GM12878 (cell line): ENCODE data around the gene CTDP1. TPM values are rescaled to one million over a fixed set of nuclear protein-coding genes. Genes with fewer than 3 reads are reported as not detected.

Experiments used
- ATAC-seq: fragments of 200-7000 bp; cut with Tn5 transposase; 3 replicates; pipeline ENCODE4 v1.9.1; 2020; ENCODE audit warnings: mild to moderate bottlenecking, moderate library complexity
- BruUV-seq: library from RNA; stranded (reverse); fragments of 400-500 nt; replicated peaks from 2 replicates; lab custom pipeline; 2021; lab: Mats Ljungman, UMichigan
- CTCF ChIA-PET: fragments of 300-600 bp; sonication (Branson Sonifier 250); formaldehyde crosslinking; extraction: SDS; loops from one replicate; lab custom pipeline; 2021; ENCODE audit warnings: inconsistent platforms; lab: Yijun Ruan, JAX
- POLR2A ChIA-PET: fragments of 350-600 bp; formaldehyde crosslinking; extraction: SDS; loops from one replicate; lab custom pipeline; 2021; ENCODE audit warnings: inconsistent platforms; lab: Charles Lee
- RAD21 ChIA-PET: fragments of 300-600 bp; sonication (Branson Sonifier 250); formaldehyde crosslinking; loops from one replicate; lab custom pipeline; 2023; ENCODE audit warnings: antibody characterized with exemption; ENCODE audit not compliant: unreplicated experiment; lab: Charles Lee
- SMC1A ChIA-PET: fragments of 300-600 bp; sonication (Branson Sonifier 250); formaldehyde crosslinking; loops from one replicate; lab custom pipeline; 2023; ENCODE audit not compliant: unreplicated experiment, uncharacterized antibody; lab: Charles Lee
- DNase-seq: peaks from one replicate; pipeline ENCODE4 v3.0.0-alpha.2; 2011; ENCODE audit warnings: low read depth, low spot score
- FAIRE-seq: peaks from 3 replicates; lab custom pipeline; 2011; peaks lifted over from hg19 to GRCh38; lab: Jason Lieb, UNC
- H2AFZ ChIP-seq: 2 replicates; pipeline ENCODE4 v1.6.0; 2011; ENCODE audit warnings: low read depth, low read length, control low read depth; ENCODE audit not compliant: control insufficient read depth
- H3K27ac ChIP-seq: 2 replicates; pipeline ENCODE4 v1.5.1; 2011; ENCODE audit warnings: control low read depth; ENCODE audit not compliant: control insufficient read depth, insufficient read depth
- H3K27me3 ChIP-seq, 2 experiments: replicated peaks in 1 of 2; 2 replicates each; pipeline versions ENCODE4 v1.6.0 to v1.6.1; 2011; ENCODE audit warnings: low read length in 1 of 2; ENCODE audit not compliant: control insufficient read depth in 2 of 2, insufficient read depth in 2 of 2
- H3K36me3 ChIP-seq, 2 experiments: 2 replicates each; pipeline ENCODE4 v1.5.1; 2011; ENCODE audit warnings: low read length in 1 of 2; ENCODE audit not compliant: control insufficient read depth in 2 of 2, insufficient read depth in 2 of 2
- H3K4me1 ChIP-seq: 2 replicates; pipeline ENCODE4 v1.6.1; 2011; ENCODE audit warnings: mild to moderate bottlenecking, low read length, moderate library complexity, mixed read lengths; ENCODE audit not compliant: control insufficient read depth, insufficient read depth
- H3K4me2 ChIP-seq: 2 replicates; pipeline ENCODE4 v1.6.0; 2011; ENCODE audit warnings: control low read depth; ENCODE audit not compliant: control insufficient read depth, insufficient read depth
- H3K4me3 ChIP-seq: fragments of 200-600 bp; sonication (generic); 2 replicates; pipeline ENCODE4 v1.5.1; 2016
- H3K79me2 ChIP-seq: 2 replicates; pipeline ENCODE4 v1.6.0; 2011; ENCODE audit warnings: low read length; ENCODE audit not compliant: control insufficient read depth, insufficient read depth
- H3K9ac ChIP-seq: 2 replicates; pipeline ENCODE4 v1.8.0; 2011; ENCODE audit warnings: low read length, control low read depth, mixed read lengths; ENCODE audit not compliant: control insufficient read depth, insufficient read depth
- H3K9me3 ChIP-seq: replicated peaks from 3 replicates; pipeline ENCODE4 v1.5.1; 2011; ENCODE audit warnings: mild to moderate bottlenecking, low read length; ENCODE audit not compliant: control insufficient read depth, insufficient read depth
- H4K20me1 ChIP-seq: 2 replicates; pipeline ENCODE4 v1.6.0; 2011; ENCODE audit not compliant: control insufficient read depth, insufficient read depth
- ASH2L ChIP-seq: fragments of 300-600, 200-600 bp; sonication (generic); IDR thresholded peaks from 2 replicates; pipeline ENCODE4 v1.6.1; 2017; ENCODE audit warnings: low read depth, mild to moderate bottlenecking, borderline replicate concordance
- ATF7 ChIP-seq: fragments of 450-650 bp; IDR thresholded peaks from 2 replicates; pipeline ENCODE4 v1.6.1; 2016; ENCODE audit warnings: low read depth, mild to moderate bottlenecking
- BMI1 ChIP-seq: fragments of 450-650 bp; IDR thresholded peaks from 2 replicates; pipeline ENCODE4 v1.6.1; 2016; ENCODE audit warnings: mild to moderate bottlenecking, moderate library complexity, borderline replicate concordance
- CEBPB ChIP-seq, 2 experiments: fragments of 150-350 bp in 1 of 2; IDR thresholded peaks; 2 replicates each; pipeline ENCODE4 v1.6.1; 2012 to 2014; ENCODE audit warnings: low read depth in 2 of 2, low read length in 2 of 2, borderline replicate concordance in 1 of 2, inconsistent platforms in 1 of 2
- NR2C1 ChIP-seq: fragments of 450-650 bp; IDR thresholded peaks from 2 replicates; pipeline ENCODE4 v1.6.1; 2017; ENCODE audit warnings: antibody characterized with exemption, mild to moderate bottlenecking, moderate library complexity
- RCOR1 ChIP-seq: conservative IDR thresholded peaks from 2 replicates; pipeline ENCODE4 v1.6.1; 2012; ENCODE audit warnings: low read depth, low read length, improper control_type of control experiment
- WRNIP1 ChIP-seq: IDR thresholded peaks from 2 replicates; pipeline ENCODE4 v1.6.1; 2011; ENCODE audit warnings: low read depth, low read length, improper control_type of control experiment, borderline replicate concordance
- ZNF24 ChIP-seq: fragments of 450-650 bp; IDR thresholded peaks from 2 replicates; pipeline ENCODE4 v1.6.1; 2017; ENCODE audit warnings: antibody characterized with exemption, mild to moderate bottlenecking
- WGBS: methylation state at CpG from one replicate; pipeline ENCODE4 v1.1.6; 2016; ENCODE audit warnings: low lambda C conversion rate; ENCODE audit not compliant: insufficient replicate concordance, insufficient coverage; ENCODE audit errors: missing lambda C conversion rate; 5-methylcytosine and 5-hydroxymethylcytosine counted together
- in situ Hi-C: fragments of 300-500 bp; cut with MboI; formaldehyde crosslinking; loops from 9 replicates; pipeline ENCODE4 v1.14.3; 2018; ENCODE audit warnings: mixed read lengths
- intact Hi-C: fragments of 100-400 bp; cut with micrococcal nuclease; formaldehyde crosslinking; loops from one replicate; pipeline ENCODE4 v1.14.2; 2022; ENCODE audit not compliant: unreplicated experiment
- polyA plus RNA-seq, 11 experiments: library from polyadenylated mRNA; depleted of rRNA in 4 of 11; unstranded in 6 of 11; stranded (reverse) in 5 of 11; fragments of >200 nt; fragmentation: Nextera tagmentation in 4 of 11; fragmentation: Illumina TruSeq in 1 of 11; extraction: Ambion mirVana in 4 of 11; extraction: Trizol in 1 of 11; gene quantifications; 1 replicate in 1 of 11; 2 replicates in 10 of 11; pipeline versions ENCODE4 v1.2.1 to v1.2.3, GENCODE V29; 2011 to 2016; ENCODE audit warnings: inconsistent platforms in 2 of 11, missing spikeins in 2 of 11, low read depth in 1 of 11
- total RNA-seq, 4 experiments: library from RNA; depleted of rRNA in 3 of 4; stranded (reverse); fragments of >200 nt in 3 of 4; fragmentation: Illumina TruSeq in 1 of 4; extraction: Trizol in 1 of 4; gene quantifications; 2 replicates each; pipeline versions ENCODE4 v1.2.1 to v1.2.3, GENCODE V29; 2013 to 2021
- TF ChIP-seq, protein P1 (sequence below): fragments of 450-650 bp; IDR thresholded peaks from 2 replicates; pipeline ENCODE4 v1.6.1; 2017; ENCODE audit warnings: mild to moderate bottlenecking, moderate library complexity
- TF ChIP-seq, protein P2 (sequence below), 3 experiments: IDR thresholded peaks in 2 of 3; conservative IDR thresholded peaks in 1 of 3; 2 replicates each; pipeline ENCODE4 v1.5.1; 2011; ENCODE audit warnings: low read depth in 3 of 3, low read length in 3 of 3, mild to moderate bottlenecking in 3 of 3, control low read depth in 2 of 3, moderate library complexity in 2 of 3, inconsistent platforms in 1 of 3, mixed read lengths in 1 of 3; ENCODE audit not compliant: control insufficient read depth in 2 of 3, insufficient read depth in 1 of 3; ENCODE audit errors: extremely low read depth in 1 of 3
- TF ChIP-seq, protein P3 (sequence below): fragments of 450-650 bp; IDR thresholded peaks from 2 replicates; pipeline ENCODE4 v1.6.1; 2016; ENCODE audit warnings: mild to moderate bottlenecking
- TF ChIP-seq, protein P4 (sequence below): fragments of 450-650 bp; formaldehyde crosslinking; IDR thresholded peaks from 2 replicates; pipeline ENCODE4 v1.5.0; 2022; ENCODE audit warnings: mild to moderate bottlenecking, missing genetic modification characterization

CTDP1 gene
- total and polyA plus RNA-seq, 10 of the 15 experiments (the other 5 are each of a cell fraction or from before 2014, with no cell fraction given), result 0.32 to 31.3 (median 8.8) TPM

DNA sequence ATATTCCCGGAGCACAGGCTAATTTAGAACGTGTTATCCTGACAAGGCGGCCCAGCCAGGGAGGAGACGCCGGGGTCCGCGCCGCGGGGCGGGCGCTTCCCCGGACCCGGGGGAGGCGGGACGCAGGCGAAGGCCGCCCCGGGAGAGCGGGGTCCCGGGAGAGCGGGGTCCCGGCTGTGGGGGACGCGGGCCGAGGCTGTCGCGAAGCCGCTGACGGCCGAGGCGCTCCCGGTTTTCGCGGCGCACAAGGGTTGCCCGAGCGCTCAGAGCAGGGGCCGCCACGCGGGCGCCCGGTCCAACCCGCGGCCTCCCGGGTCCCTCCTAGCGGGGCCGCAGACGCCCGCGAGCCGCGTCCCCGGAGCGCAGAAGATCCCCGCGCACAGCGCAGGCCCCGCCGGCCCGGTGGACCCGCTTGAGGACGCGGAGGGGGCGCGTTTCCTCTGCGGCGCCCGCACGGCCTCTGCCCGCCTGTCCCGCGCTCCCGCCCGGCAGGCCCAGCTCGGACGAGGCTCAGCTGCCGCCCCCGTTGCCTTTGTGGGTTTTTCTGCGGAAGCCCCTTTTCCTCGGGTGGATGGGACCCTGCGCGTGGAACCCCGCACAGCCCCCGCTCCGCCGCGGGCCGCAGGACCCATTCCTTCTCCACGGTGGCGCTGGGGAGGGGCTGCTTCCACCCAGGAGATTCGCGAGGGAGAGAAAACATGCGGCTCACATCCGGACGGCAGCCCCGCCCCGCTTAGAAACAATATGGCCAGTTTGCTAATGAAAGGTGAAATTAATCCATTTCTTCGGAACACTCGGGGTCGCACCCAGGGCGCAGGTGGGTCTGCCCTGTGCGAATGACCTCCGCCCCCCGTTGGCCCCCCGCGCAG is 108.5 kb downstream of the CTDP1 start:
- Histone ChIP-seq H3K9ac (no peak overlapping the region), H3K4me2 (no peak overlapping the region), H3K4me3 (no peak overlapping the region), H4K20me1 (no peaks in the 10 kb centered on the region), H3K27me3 (peaks cover 0 to 2% of the 10 kb centered on the region in 2 experiments; a peak in 2 of 4 replicates), H3K36me3 (no peaks in the 10 kb centered on the region), H3K9me3 (no peaks in the 10 kb centered on the region; the same call in 2 of the 3 replicates), H3K79me2 (no peaks in the 10 kb centered on the region), H3K4me1 (no peaks in the 10 kb centered on the region), H3K27ac (no peak overlapping the region), H2AFZ (no peak overlapping the region)
- intact Hi-C loops (no loop called here), in situ Hi-C loops (no loop called here)
- BruUV-seq, result no TSS peak
- 72% methylated on average over 42 of the region's 106 CpGs for WGBS
- ChIA-PET POLR2A (no interaction called here), RAD21 (no interaction called here), SMC1A (no interaction called here), CTCF (no interaction called here)
- FAIRE-seq (no peak), DNase-seq (no peak), ATAC-seq (no peak)
- TF ChIP-seq NR2C1 (no peak), BMI1 (no peak), WRNIP1 (no peak), RCOR1 (no peak), ZNF24 (no peak), ATF7 (no peak), CEBPB (IDR thresholded peaks at IDR 0.05; ENCODE audit: borderline replicate concordance in 1 of 2, low read depth in 2 of 2, low read length in 2 of 2) (no peak), ASH2L (no peak)
- TF ChIP-seq, protein P1, sequence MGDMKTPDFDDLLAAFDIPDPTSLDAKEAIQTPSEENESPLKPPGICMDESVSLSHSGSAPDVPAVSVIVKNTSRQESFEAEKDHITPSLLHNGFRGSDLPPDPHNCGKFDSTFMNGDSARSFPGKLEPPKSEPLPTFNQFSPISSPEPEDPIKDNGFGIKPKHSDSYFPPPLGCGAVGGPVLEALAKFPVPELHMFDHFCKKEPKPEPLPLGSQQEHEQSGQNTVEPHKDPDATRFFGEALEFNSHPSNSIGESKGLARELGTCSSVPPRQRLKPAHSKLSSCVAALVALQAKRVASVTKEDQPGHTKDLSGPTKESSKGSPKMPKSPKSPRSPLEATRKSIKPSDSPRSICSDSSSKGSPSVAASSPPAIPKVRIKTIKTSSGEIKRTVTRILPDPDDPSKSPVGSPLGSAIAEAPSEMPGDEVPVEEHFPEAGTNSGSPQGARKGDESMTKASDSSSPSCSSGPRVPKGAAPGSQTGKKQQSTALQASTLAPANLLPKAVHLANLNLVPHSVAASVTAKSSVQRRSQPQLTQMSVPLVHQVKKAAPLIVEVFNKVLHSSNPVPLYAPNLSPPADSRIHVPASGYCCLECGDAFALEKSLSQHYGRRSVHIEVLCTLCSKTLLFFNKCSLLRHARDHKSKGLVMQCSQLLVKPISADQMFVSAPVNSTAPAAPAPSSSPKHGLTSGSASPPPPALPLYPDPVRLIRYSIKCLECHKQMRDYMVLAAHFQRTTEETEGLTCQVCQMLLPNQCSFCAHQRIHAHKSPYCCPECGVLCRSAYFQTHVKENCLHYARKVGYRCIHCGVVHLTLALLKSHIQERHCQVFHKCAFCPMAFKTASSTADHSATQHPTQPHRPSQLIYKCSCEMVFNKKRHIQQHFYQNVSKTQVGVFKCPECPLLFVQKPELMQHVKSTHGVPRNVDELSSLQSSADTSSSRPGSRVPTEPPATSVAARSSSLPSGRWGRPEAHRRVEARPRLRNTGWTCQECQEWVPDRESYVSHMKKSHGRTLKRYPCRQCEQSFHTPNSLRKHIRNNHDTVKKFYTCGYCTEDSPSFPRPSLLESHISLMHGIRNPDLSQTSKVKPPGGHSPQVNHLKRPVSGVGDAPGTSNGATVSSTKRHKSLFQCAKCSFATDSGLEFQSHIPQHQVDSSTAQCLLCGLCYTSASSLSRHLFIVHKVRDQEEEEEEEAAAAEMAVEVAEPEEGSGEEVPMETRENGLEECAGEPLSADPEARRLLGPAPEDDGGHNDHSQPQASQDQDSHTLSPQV, result no peak
- TF ChIP-seq, protein P2, sequence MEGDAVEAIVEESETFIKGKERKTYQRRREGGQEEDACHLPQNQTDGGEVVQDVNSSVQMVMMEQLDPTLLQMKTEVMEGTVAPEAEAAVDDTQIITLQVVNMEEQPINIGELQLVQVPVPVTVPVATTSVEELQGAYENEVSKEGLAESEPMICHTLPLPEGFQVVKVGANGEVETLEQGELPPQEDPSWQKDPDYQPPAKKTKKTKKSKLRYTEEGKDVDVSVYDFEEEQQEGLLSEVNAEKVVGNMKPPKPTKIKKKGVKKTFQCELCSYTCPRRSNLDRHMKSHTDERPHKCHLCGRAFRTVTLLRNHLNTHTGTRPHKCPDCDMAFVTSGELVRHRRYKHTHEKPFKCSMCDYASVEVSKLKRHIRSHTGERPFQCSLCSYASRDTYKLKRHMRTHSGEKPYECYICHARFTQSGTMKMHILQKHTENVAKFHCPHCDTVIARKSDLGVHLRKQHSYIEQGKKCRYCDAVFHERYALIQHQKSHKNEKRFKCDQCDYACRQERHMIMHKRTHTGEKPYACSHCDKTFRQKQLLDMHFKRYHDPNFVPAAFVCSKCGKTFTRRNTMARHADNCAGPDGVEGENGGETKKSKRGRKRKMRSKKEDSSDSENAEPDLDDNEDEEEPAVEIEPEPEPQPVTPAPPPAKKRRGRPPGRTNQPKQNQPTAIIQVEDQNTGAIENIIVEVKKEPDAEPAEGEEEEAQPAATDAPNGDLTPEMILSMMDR (IDR thresholded peaks at IDR 0.05 in 2 of 3, conservative IDR thresholded peaks at IDR 0.05 in 1 of 3; ENCODE audit: control insufficient read depth in 2 of 3, extremely low read depth in 1 of 3, insufficient read depth in 1 of 3, low read depth in 3 of 3, low read length in 3 of 3), result no peak
- TF ChIP-seq, protein P3, sequence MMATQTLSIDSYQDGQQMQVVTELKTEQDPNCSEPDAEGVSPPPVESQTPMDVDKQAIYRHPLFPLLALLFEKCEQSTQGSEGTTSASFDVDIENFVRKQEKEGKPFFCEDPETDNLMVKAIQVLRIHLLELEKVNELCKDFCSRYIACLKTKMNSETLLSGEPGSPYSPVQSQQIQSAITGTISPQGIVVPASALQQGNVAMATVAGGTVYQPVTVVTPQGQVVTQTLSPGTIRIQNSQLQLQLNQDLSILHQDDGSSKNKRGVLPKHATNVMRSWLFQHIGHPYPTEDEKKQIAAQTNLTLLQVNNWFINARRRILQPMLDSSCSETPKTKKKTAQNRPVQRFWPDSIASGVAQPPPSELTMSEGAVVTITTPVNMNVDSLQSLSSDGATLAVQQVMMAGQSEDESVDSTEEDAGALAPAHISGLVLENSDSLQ, result no peak
- TF ChIP-seq, protein P4, sequence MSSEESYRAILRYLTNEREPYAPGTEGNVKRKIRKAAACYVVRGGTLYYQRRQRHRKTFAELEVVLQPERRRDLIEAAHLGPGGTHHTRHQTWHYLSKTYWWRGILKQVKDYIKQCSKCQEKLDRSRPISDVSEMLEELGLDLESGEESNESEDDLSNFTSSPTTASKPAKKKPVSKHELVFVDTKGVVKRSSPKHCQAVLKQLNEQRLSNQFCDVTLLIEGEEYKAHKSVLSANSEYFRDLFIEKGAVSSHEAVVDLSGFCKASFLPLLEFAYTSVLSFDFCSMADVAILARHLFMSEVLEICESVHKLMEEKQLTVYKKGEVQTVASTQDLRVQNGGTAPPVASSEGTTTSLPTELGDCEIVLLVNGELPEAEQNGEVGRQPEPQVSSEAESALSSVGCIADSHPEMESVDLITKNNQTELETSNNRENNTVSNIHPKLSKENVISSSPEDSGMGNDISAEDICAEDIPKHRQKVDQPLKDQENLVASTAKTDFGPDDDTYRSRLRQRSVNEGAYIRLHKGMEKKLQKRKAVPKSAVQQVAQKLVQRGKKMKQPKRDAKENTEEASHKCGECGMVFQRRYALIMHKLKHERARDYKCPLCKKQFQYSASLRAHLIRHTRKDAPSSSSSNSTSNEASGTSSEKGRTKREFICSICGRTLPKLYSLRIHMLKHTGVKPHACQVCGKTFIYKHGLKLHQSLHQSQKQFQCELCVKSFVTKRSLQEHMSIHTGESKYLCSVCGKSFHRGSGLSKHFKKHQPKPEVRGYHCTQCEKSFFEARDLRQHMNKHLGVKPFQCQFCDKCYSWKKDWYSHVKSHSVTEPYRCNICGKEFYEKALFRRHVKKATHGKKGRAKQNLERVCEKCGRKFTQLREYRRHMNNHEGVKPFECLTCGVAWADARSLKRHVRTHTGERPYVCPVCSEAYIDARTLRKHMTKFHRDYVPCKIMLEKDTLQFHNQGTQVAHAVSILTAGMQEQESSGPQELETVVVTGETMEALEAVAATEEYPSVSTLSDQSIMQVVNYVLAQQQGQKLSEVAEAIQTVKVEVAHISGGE, result no peak
